PC-3 (cell line): ENCODE data around the gene TNFSF10. TPM values are rescaled to one million over a fixed set of nuclear protein-coding genes. Genes with fewer than 3 reads are reported as not detected.

Experiments used
- ATAC-seq: fragments of 200-7000 bp; cut with Tn5 transposase; 2 replicates; pipeline ENCODE4 v1.9.1; 2020; ENCODE audit warnings: mild to moderate bottlenecking, moderate library complexity
- BruUV-seq: library from RNA; stranded (reverse); fragments of 400-500 nt; replicated peaks from 2 replicates; lab custom pipeline; 2021; lab: Mats Ljungman, UMichigan
- CTCF ChIA-PET: fragments of 300-600 bp; sonication (Branson Sonifier 250); formaldehyde crosslinking; loops from one replicate; lab custom pipeline; 2022; ENCODE audit warnings: antibody characterized with exemption; lab: Charles Lee
- POLR2A ChIA-PET: fragments of 300-600 bp; sonication (Branson Sonifier 250); formaldehyde crosslinking; loops from one replicate; lab custom pipeline; 2022; ENCODE audit warnings: antibody characterized with exemption; ENCODE audit not compliant: unreplicated experiment; lab: Charles Lee
- DNase-seq: peaks from one replicate; pipeline ENCODE4 v3.0.0-alpha.2; 2015
- H2AFZ ChIP-seq: fragments of 300-600 bp; sonication (generic); 2 replicates; pipeline ENCODE4 v1.6.0; 2016; ENCODE audit warnings: antibody characterized with exemption, low read length
- H3F3A ChIP-seq: fragments of 300-600 bp; sonication (generic); one replicate; pipeline ENCODE4 v1.6.0; 2017; ENCODE audit warnings: antibody characterized with exemption, low read length, control low read depth, mild to moderate bottlenecking; ENCODE audit not compliant: unreplicated experiment
- H3K27ac ChIP-seq: fragments of 300-600 bp; sonication (generic); 2 replicates; pipeline ENCODE4 v1.5.1; 2016; ENCODE audit warnings: mild to moderate bottlenecking, low read length
- H3K27me3 ChIP-seq: fragments of 300-600 bp; sonication (generic); 2 replicates; pipeline ENCODE4 v1.6.1; 2016; ENCODE audit warnings: low read length, mixed read lengths
- H3K36me3 ChIP-seq: fragments of 300-600 bp; sonication (generic); 2 replicates; pipeline ENCODE4 v1.6.1; 2016; ENCODE audit warnings: low read depth, mixed run types, low read length, mixed read lengths
- H3K4me1 ChIP-seq: fragments of 300-600 bp; sonication (generic); 2 replicates; pipeline ENCODE4 v1.5.1; 2016; ENCODE audit warnings: low read length; ENCODE audit not compliant: insufficient read depth
- H3K4me2 ChIP-seq: fragments of 300-600 bp; sonication (generic); 2 replicates; pipeline ENCODE4 v1.6.0; 2016; ENCODE audit warnings: low read length
- H3K4me3 ChIP-seq: fragments of 300-600 bp; sonication (generic); 2 replicates; pipeline ENCODE4 v1.5.1; 2016; ENCODE audit warnings: mild to moderate bottlenecking, low read length, mixed read lengths
- H3K79me2 ChIP-seq: fragments of 300-600 bp; sonication (generic); 2 replicates; pipeline ENCODE4 v1.6.1; 2017; ENCODE audit warnings: low read length, mixed read lengths
- H3K9ac ChIP-seq: fragments of 300-600 bp; sonication (generic); 2 replicates; pipeline ENCODE4 v1.6.0; 2016; ENCODE audit warnings: mild to moderate bottlenecking, low read length
- H3K9me2 ChIP-seq: fragments of 300-600 bp; sonication (generic); replicated peaks from 2 replicates; pipeline ENCODE4 v1.6.1; 2016; ENCODE audit warnings: mixed run types, low read length, mixed read lengths
- H3K9me3 ChIP-seq: fragments of 300-600 bp; sonication (generic); 2 replicates; pipeline ENCODE4 v1.6.1; 2016; ENCODE audit warnings: low read length, mixed read lengths
- H4K20me1 ChIP-seq: fragments of 300-600 bp; sonication (generic); 2 replicates; pipeline ENCODE4 v1.6.1; 2016; ENCODE audit warnings: low read length, mixed read lengths
- EZH2 ChIP-seq: fragments of 300-600 bp; sonication (generic); IDR thresholded peaks from one replicate; pipeline ENCODE4 v1.6.1; 2017; ENCODE audit warnings: antibody characterized with exemption, mild to moderate bottlenecking, low read length; ENCODE audit not compliant: unreplicated experiment
- EZH2phosphoT487 ChIP-seq: fragments of 300-600 bp; sonication (generic); IDR thresholded peaks from 2 replicates; pipeline ENCODE4 v1.6.1; 2018; ENCODE audit warnings: mild to moderate bottlenecking, antibody characterized with exemption, low read length, borderline replicate concordance
- intact Hi-C: fragments of 100-400 bp; cut with micrococcal nuclease; formaldehyde crosslinking; loops from 2 replicates; pipeline ENCODE4 v1.9.0; 2023
- total RNA-seq: library from RNA; depleted of rRNA; stranded (reverse); fragments of >200 nt; gene quantifications from 2 replicates; pipeline ENCODE4 v1.2.3, GENCODE V29; 2014
- TF ChIP-seq, protein P1 (sequence below): fragments of 300-600 bp; sonication (generic); conservative IDR thresholded peaks from 2 replicates; pipeline ENCODE4 v1.5.1; 2017; ENCODE audit warnings: antibody characterized with exemption, low read depth, mild to moderate bottlenecking, low read length

Gene TNFSF10
- total RNA-seq, 1 experiment from 2014 or later, result 0.58 TPM

DNA sequence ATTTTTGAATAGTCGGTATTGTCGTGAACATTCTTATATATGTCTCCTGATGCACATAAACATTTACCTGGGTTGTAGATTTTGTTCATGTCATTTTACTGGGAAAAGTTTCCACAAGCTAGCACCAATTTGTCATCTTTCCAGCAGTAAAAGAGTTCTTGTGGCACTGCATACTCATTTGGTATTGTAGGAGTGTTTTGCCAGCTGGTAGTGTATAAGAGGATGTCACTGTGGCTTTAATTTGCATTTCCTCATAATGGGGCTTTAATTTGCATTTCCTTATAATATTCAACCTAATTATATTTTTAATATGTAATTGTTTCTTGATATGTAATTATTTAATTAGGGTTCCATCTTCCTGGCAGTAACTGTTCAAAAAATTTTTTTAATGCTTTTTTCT is 21.2 kb upstream of the TNFSF10 start:
- BruUV-seq, result no TSS peak
- DNase-seq (no peak), ATAC-seq (no peak)
- H3K4me1 ChIP-seq, result peaks cover 20% of the 10 kb centered on the region
- no peaks in the 10 kb centered on the region for H3F3A ChIP-seq
- H3K79me2 ChIP-seq, result no peaks in the 10 kb centered on the region
- no peak for TF ChIP-seq EZH2phosphoT487
- TF ChIP-seq EZH2, result no peak
- TF ChIP-seq, protein P1, sequence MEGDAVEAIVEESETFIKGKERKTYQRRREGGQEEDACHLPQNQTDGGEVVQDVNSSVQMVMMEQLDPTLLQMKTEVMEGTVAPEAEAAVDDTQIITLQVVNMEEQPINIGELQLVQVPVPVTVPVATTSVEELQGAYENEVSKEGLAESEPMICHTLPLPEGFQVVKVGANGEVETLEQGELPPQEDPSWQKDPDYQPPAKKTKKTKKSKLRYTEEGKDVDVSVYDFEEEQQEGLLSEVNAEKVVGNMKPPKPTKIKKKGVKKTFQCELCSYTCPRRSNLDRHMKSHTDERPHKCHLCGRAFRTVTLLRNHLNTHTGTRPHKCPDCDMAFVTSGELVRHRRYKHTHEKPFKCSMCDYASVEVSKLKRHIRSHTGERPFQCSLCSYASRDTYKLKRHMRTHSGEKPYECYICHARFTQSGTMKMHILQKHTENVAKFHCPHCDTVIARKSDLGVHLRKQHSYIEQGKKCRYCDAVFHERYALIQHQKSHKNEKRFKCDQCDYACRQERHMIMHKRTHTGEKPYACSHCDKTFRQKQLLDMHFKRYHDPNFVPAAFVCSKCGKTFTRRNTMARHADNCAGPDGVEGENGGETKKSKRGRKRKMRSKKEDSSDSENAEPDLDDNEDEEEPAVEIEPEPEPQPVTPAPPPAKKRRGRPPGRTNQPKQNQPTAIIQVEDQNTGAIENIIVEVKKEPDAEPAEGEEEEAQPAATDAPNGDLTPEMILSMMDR, result no peak
- H3K9me3 ChIP-seq, result no peaks in the 10 kb centered on the region
- H3K4me3 ChIP-seq, result no peak overlapping the region
- H2AFZ ChIP-seq, result no peak overlapping the region
- no peaks in the 10 kb centered on the region for H3K36me3 ChIP-seq
- no peak overlapping the region for H3K27ac ChIP-seq
- H3K27me3 ChIP-seq, result no peaks in the 10 kb centered on the region
- H4K20me1 ChIP-seq, result no peaks in the 10 kb centered on the region
- H3K9me2 ChIP-seq, result no peaks in the 10 kb centered on the region
- no peak overlapping the region for H3K9ac ChIP-seq
- POLR2A ChIA-PET, result no interaction called here
- H3K4me2 ChIP-seq, result no peak overlapping the region
- intact Hi-C loops, result no loop called here
- CTCF ChIA-PET, result no interaction called here

GRCh38 chr3:172543884-172544283 is 20.7 kb upstream of the TNFSF10 start:
- H3K9me2 ChIP-seq, result no peaks in the 10 kb centered on the region
- H3K4me3 ChIP-seq, result no peak overlapping the region
- no peaks in the 10 kb centered on the region for H3K9me3 ChIP-seq
- intact Hi-C loops, result no loop called here
- no peak overlapping the region for H3K27ac ChIP-seq
- H3K4me1 ChIP-seq, result peaks cover 16% of the 10 kb centered on the region
- H3K9ac ChIP-seq, result no peak overlapping the region
- ATAC-seq (no peak), DNase-seq (no peak)
- TF ChIP-seq EZH2phosphoT487 (no peak), EZH2 (no peak)
- TF ChIP-seq, protein P1, result no peak
- BruUV-seq, result no TSS peak
- H2AFZ ChIP-seq, result no peak overlapping the region
- no peaks in the 10 kb centered on the region for H3K36me3 ChIP-seq
- no peak overlapping the region for H3K4me2 ChIP-seq
- ChIA-PET POLR2A (no interaction called here), CTCF (no interaction called here)
- no peaks in the 10 kb centered on the region for H4K20me1 ChIP-seq
- H3K27me3 ChIP-seq, result no peaks in the 10 kb centered on the region
- no peaks in the 10 kb centered on the region for H3F3A ChIP-seq
- no peaks in the 10 kb centered on the region for H3K79me2 ChIP-seq

DNA sequence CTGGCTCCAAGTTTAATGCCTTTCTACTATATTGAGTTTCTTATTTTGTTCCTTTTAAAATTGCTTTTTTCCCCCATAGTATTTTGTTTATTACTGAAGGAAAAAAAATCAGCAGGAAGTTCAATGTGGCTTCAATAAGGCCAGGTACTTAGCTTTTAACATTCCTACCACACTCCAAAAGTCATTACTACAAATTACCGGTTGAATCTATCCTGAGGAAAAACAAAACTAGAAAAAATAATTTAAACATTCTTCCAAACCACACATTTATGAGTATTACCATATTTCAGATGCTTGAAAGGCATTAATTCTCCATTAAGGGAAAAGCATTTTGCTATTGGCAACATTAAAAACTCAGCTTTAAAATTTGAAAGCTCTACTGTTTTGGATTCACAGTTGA is 20.2 kb upstream of the TNFSF10 start:
- H2AFZ ChIP-seq, result no peak overlapping the region
- H3K9ac ChIP-seq, result no peak overlapping the region
- intact Hi-C loops, result no loop called here
- no peaks in the 10 kb centered on the region for H3K9me2 ChIP-seq
- peaks cover 13% of the 10 kb centered on the region for H3K4me1 ChIP-seq
- no peaks in the 10 kb centered on the region for H3K9me3 ChIP-seq
- H3K4me3 ChIP-seq, result no peak overlapping the region
- H3K27ac ChIP-seq, result no peak overlapping the region
- H3K27me3 ChIP-seq, result no peaks in the 10 kb centered on the region
- DNase-seq (no peak), ATAC-seq (no peak)
- no peaks in the 10 kb centered on the region for H3K79me2 ChIP-seq
- no peak overlapping the region for H3K4me2 ChIP-seq
- TF ChIP-seq EZH2phosphoT487, result no peak
- TF ChIP-seq EZH2, result no peak
- TF ChIP-seq, protein P1, result no peak
- H3K36me3 ChIP-seq, result no peaks in the 10 kb centered on the region
- ChIA-PET CTCF (no interaction called here), POLR2A (no interaction called here)
- BruUV-seq, result no TSS peak
- H4K20me1 ChIP-seq, result no peaks in the 10 kb centered on the region
- no peaks in the 10 kb centered on the region for H3F3A ChIP-seq
